M059J (cell line): ENCODE data around the gene B2M. TPM values are rescaled to one million over a fixed set of nuclear protein-coding genes. Genes with fewer than 3 reads are reported as not detected.

Experiments used
- total RNA-seq: library from RNA; depleted of rRNA; stranded (reverse); fragments of >200 nt; shearing (Covaris generic); gene quantifications from 2 replicates; pipeline ENCODE4 v1.2.3, GENCODE V29; 2014; rRNA removed

Gene B2M
- total RNA-seq, 1 experiment from 2014 or later: 13,654 TPM

Other genes with a start within 250 kb of the B2M start
- 26.9 and 49.2 TPM in 2 replicates for gene EIF3J, start 174.4 kb upstream of the B2M start, total RNA-seq
- gene SPG11, start 47.9 kb upstream of the B2M start, total RNA-seq: 22.4 and 43.2 TPM in 2 replicates
- gene PATL2, start 194 bp upstream of the B2M start, total RNA-seq: 2.0 and 2.6 TPM in 2 replicates
- 34.8 and 37.2 TPM in 2 replicates for gene TRIM69, start 25.0 kb downstream of the B2M start, total RNA-seq
- gene TERB2, start 245.2 kb downstream of the B2M start, total RNA-seq: not detected in 2 replicates